HFFc6 (cell line): Measurements from ENCODE around the gene ADGRV1. TPM values are rescaled to one million over a fixed set of nuclear protein-coding genes. Genes with fewer than 3 reads are reported as not detected.

Experiments
- DNase-seq: peaks from one replicate; pipeline ENCODE4 v3.0.0-alpha.2; 2018
- H3K27ac Mint-ChIP-seq: 2 replicates; pipeline ENCODE4 v1.8.0; 2020; ENCODE audit warnings: mild to moderate bottlenecking, mixed read lengths
- H3K27me3 Mint-ChIP-seq: 2 replicates; pipeline ENCODE4 v1.8.0; 2021; ENCODE audit warnings: mild to moderate bottlenecking, moderate library complexity, mixed read lengths; ENCODE audit not compliant: insufficient read depth
- H3K36me3 Mint-ChIP-seq: 2 replicates; pipeline ENCODE4 v1.8.0; 2021; ENCODE audit warnings: low read depth, mixed read lengths
- H3K4me1 Mint-ChIP-seq: 2 replicates; pipeline ENCODE4 v1.8.0; 2020; ENCODE audit warnings: low read depth, mixed read lengths
- H3K4me3 Mint-ChIP-seq: 2 replicates; pipeline ENCODE4 v1.8.0; 2020; ENCODE audit warnings: mild to moderate bottlenecking, moderate library complexity, mixed read lengths
- H3K9me3 Mint-ChIP-seq: 2 replicates; pipeline ENCODE4 v1.8.0; 2020; ENCODE audit warnings: mild to moderate bottlenecking, mixed read lengths
- CTCF ChIP-seq: fragments of 200-600 bp; sonication (generic); IDR thresholded peaks from 2 replicates; pipeline ENCODE4 v1.5.0; 2021; ENCODE audit warnings: antibody characterized with exemption, mild to moderate bottlenecking
- long read RNA-seq: library from polyadenylated mRNA; unstranded; transcript quantifications from one replicate; pipeline ENCODE4 v2.0.0, GENCODE V29; 2019
- total RNA-seq, 6 experiments: library from RNA; stranded (reverse); fragmentation: NEBNext Ultra II Directional; extraction: Animal tissue kit (Norgen Biotek cat#: 25700); gene quantifications; 2 replicates in 1 of 6; 3 replicates in 5 of 6; pipeline ENCODE4 v1.2.3, GENCODE V29; 2021

Gene ADGRV1
- total RNA-seq, result not detected
- long read RNA-seq, partial matches to known transcripts, result 0 of 1 reads
- long read RNA-seq, other reads (novel, unspliced or antisense), result 1 of 1 reads

GRCh38 chr5:90558344-90559192 lies at the start of gene ADGRV1:
ADGRV1 (plus strand) TSS chr5:90558797; CDS start chr5:90558896, 99 bp downstream.
- Mint-ChIP-seq H3K4me3 (peak within 1 kb of the TSS; percentile 35; the same call in 1 of the 2 replicates), H3K27me3 (peaks cover 21% of the 10 kb centered on the region), H3K9me3 (no peaks in the 10 kb centered on the region), H3K27ac (no peak within 1 kb of the TSS), H3K4me1 (no peaks in the 10 kb centered on the region), H3K36me3 (no peaks in the 10 kb centered on the region)
- no peak for DNase-seq
- no peak for TF ChIP-seq CTCF

GRCh38 chr5:90510438-90510837 lies 48.2 kb upstream of the ADGRV1 start:
- peaks cover 15% of the 10 kb centered on the region for H3K36me3 Mint-ChIP-seq
- H3K27ac Mint-ChIP-seq, result no peak overlapping the region
- H3K4me1 Mint-ChIP-seq, result peaks cover 27% of the 10 kb centered on the region
- DNase-seq, result no peak
- H3K4me3 Mint-ChIP-seq, result no peak overlapping the region
- TF ChIP-seq CTCF, result no peak
- H3K9me3 Mint-ChIP-seq, result no peaks in the 10 kb centered on the region
- no peaks in the 10 kb centered on the region; the same call in 1 of the 2 replicates for H3K27me3 Mint-ChIP-seq

GRCh38 chr5:90514520-90514919 lies 44.1 kb upstream of the ADGRV1 start:
- H3K27ac Mint-ChIP-seq, result no peak overlapping the region
- H3K4me3 Mint-ChIP-seq, result no peak overlapping the region
- H3K27me3 Mint-ChIP-seq, result no peaks in the 10 kb centered on the region
- H3K36me3 Mint-ChIP-seq, result peaks cover 23% of the 10 kb centered on the region
- no peak for TF ChIP-seq CTCF
- H3K9me3 Mint-ChIP-seq, result no peaks in the 10 kb centered on the region
- peaks cover 38% of the 10 kb centered on the region for H3K4me1 Mint-ChIP-seq
- DNase-seq, result no peak

GRCh38 chr5:90518661-90519060 lies 39.9 kb upstream of the ADGRV1 start:
- H3K27me3 Mint-ChIP-seq, result no peaks in the 10 kb centered on the region
- DNase-seq, result peak; percentile 18
- H3K36me3 Mint-ChIP-seq, result peaks cover 53% of the 10 kb centered on the region
- H3K4me3 Mint-ChIP-seq, result peak overlapping the region; percentile 31
- peak overlapping the region; percentile 32; the same call in 1 of the 2 replicates for H3K27ac Mint-ChIP-seq
- H3K9me3 Mint-ChIP-seq, result no peaks in the 10 kb centered on the region
- TF ChIP-seq CTCF, result no peak
- peaks cover 26% of the 10 kb centered on the region for H3K4me1 Mint-ChIP-seq

GRCh38 chr5:90519081-90519480 lies 39.5 kb upstream of the ADGRV1 start:
- TF ChIP-seq CTCF, result no peak
- DNase-seq, result no peak

More at GRCh38 chr5:90519081-90519480, 39.5 kb upstream of the ADGRV1 start:
- H3K9me3 Mint-ChIP-seq, result no peaks in the 10 kb centered on the region
- peaks cover 53% of the 10 kb centered on the region for H3K36me3 Mint-ChIP-seq
- no peak overlapping the region for H3K4me3 Mint-ChIP-seq
- peaks cover 30% of the 10 kb centered on the region for H3K4me1 Mint-ChIP-seq
- no peaks in the 10 kb centered on the region for H3K27me3 Mint-ChIP-seq
- 0 out of 2 replicates have a peak overlapping the region, but pooled peaks have one; percentile 5 for H3K27ac Mint-ChIP-seq
